ENCODE measurements around the gene DPP8.
"Not testable (repeated sequence)": the region's sequence is repeated elsewhere in the genome, so short reads cannot be mapped to it uniquely, and the experiment has no call there.

Gene DPP8

DNA sequence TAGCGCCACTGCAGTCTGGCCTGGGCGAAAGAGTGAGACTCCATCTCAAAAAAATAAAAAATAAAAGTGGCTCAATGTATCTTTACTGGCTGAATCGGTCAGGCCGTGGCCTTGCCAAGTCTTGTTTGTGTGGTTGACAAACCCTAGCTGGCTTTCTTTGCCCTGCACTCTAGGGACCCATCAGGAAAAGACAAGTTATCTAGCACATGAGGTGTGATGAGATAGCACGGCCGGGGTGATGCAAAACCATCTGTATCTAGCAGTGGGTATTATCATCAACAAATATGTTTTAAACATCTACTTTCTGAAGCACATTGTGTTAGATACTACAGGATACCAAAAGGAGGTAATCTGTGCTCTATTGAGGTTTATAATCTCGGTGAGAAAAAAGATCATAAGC, 3.9 kb upstream of the DPP8 start:
- DNase-seq, result peak; percentile 78

DNA sequence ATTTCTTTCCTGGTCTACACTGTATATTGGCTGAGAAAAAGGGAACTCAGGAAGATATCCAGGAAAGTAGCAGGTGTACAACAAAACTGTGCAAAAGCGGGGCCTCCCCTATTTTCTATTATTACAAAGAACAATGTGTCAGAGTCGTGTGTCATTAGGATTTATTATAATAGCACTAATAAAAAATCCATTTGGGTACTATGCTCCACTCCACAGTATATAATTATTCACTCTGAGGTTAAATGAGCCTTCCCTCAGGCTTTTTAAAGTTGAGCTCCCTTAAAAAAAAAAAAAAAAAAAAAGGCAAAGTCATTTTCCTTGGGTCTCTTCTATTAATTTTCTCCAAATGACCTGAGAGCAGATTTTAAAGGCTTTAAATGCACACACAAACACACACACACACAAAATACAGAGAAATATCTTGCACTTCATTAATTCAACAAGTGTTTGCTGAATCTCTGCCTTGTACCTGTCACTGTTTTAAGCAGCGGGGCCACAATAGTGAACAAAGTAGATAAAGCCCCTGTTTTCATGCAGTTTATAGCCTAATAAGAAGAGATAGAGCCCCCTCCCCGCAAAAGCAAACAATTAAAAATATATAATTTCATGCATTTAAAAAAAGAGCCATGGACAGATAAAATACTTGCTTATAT, 1.3 kb upstream of the DPP8 start:
- no peak for DNase-seq

GRCh38 chr15:65517866-65518207, 348 bp upstream of the DPP8 start:
- no peak for DNase-seq

DNA sequence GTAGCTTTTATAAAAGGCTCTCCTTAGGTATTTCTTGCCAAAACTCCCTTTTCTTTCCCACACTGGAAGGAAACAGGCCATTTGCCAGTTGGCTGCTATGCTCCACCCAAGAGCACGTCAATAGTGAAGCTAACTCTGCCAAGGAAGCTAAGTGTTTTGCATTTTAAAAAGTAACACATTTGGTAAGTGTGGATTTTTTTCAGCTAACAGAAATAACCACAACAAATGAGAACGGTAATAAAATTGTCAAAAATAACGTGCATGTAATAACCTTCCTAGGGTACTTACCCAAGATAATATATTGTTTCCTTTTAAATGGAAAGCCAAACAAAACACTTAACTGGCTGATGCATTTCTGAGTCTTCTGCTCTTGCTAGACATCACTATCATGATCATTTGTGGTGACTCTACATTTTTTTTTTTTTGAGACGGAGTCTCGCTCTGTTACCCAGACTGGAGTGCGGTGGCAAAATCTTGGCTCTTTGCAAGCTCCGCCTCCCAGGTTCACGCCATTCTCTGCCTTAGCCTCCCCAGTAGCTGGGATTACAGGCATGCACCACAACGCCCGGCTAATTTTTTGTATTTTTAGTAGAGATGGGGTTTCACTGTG, 4.6 kb downstream of the DPP8 start:
- DNase-seq, result peak; percentile 32

- DNase-seq, result no peak
Observed at GRCh38 chr15:65512189-65512588, 5.3 kb downstream of the DPP8 start.

GRCh38 chr15:65509321-65509720, 8.2 kb downstream of the DPP8 start:
- no peak for DNase-seq

- no peak for DNase-seq
Observed at GRCh38 chr15:65494076-65494475, 23.4 kb downstream of the DPP8 start.

DNA sequence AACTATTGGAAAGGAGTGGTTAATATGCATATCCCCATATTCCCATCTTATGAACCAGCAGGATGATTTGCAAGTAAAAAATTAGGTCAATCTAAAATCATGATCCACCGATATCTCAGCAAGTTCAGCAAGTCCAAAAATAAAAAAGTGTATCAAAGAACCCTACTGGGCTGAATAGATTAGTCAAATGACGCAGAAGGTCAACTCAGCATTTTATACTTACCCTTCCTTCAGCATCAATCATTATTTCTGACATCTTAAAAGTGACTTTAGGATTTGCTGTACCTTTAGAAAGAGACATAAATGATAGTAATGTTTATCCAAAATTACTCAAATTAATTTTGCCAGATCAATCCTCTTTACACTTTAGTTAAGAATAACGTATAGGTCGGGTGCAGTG, 32.6 kb downstream of the DPP8 start:
- DNase-seq, result no peak

DNA sequence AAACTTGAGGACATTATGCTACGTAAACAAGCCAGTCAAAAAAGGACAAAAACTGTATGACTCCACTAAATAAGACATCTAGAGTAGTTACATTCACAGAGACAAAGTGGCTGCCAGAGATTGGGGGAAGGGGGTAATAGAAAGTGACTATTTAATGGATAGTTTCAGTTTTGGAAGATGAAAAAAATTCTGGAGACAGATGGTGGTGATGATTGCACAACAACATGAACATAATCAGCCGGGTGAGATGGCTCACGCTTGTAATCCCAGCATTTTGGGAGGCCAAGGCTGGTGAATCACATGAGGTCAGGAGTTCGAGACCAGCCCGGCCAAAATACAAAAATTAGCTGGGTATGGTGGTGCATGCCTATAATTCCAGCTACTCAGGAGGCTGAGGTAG, 40.6 kb downstream of the DPP8 start:
- DNase-seq, result no peak

GRCh38 chr15:65470866-65471265, 46.6 kb downstream of the DPP8 start:
- DNase-seq, result no peak

DNA sequence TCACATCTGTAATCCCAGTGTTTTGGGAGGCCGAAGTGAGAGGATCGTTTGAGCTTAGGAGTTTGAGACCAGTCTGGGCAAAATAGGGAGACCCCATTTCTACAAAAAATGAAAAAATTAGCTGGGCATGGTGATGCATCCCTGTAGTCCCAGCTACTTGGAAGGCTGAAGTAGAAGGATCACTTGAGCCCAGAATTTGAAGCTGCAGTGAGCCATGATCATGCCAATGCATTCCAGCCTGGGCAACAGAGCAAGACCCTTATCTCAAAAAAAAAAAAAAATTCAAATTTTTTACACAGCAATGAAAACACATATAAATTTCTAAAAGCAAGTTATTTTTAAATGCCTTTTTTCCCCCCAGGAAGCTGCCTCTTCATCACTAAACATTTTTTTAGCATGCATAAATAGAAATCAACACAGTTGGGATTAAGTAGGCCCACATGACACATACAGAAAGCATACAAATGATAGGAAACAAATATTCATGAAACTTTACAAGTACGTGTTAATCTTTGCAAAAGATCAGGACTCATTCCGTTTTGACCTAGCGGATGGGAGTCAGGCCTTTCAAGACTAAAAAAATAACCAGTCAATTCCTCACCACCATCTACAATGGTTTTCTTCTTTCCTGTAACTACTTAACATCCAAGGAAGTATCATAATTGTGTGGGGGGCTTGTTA, 49.1 kb downstream of the DPP8 start:
- DNase-seq, result no peak

GRCh38 chr15:65466901-65467300, 50.6 kb downstream of the DPP8 start:
- DNase-seq, result no peak

DNA sequence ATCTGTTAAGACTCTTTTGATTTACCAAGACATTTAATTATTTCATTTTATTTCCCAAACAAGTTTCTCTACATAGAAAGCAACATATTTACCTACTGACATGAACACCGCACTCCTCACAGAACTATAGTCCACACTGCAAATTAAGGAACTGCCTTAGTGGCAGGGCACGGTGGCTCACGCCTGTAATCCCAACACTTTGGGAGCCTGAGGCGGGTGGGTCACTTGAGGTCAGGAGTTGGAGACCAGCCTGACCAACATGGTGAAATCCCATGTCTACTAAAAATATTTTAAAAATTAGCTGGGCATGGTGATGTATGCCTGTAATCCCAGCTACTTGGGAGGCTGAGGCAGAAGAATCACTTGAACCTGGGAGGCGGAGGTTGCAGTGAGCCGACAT, 54.4 kb downstream of the DPP8 start:
- not testable (repeated sequence) for DNase-seq

DNA sequence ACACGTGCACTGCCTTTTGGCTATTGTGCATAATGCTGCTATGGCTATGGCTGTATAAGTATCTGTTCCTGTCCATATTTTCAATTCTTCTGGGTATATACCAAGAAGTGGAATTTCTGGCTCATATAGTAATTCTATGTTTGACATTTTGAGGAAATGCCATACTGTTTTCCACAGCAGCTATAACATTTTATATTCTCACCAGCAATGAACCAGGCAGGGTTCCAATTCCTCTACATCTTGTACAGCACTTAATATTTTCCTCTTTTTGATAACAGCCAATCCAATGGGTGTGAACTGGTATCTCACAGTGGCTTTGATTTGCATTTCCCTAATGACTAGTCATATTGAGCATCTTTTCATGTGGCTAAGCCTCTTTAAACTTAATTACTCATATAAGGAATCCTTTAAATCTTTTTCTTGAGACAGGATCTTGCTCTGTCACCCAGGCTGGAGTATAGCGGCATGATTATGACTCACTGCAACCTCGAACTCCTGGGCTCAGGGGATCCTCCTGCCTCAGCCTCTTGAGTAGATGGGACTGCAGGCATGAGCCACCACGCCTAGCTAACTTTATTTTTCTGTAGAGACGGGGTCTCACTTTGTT, 56.6 kb downstream of the DPP8 start:
- no peak for DNase-seq

DNA sequence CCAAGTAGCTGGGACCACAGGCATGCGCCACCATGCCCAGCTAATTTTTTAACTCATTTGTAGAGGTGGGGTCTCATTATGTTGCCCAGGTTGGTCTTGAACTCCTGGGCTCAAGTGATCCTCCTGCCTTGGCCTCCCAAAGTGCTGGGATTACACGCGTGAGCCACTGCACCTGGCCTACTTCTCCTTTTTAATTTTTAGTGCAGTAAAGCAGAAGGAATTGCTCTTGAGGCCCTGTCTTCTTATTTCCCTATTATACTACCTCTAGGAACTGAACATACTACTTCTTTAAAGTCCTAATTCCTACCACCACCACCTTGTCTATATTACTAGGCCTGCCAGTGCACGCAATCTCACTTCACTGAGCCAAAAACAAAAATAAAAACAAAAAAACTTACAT, 62.2 kb downstream of the DPP8 start:
- not testable (repeated sequence) for DNase-seq

DNA sequence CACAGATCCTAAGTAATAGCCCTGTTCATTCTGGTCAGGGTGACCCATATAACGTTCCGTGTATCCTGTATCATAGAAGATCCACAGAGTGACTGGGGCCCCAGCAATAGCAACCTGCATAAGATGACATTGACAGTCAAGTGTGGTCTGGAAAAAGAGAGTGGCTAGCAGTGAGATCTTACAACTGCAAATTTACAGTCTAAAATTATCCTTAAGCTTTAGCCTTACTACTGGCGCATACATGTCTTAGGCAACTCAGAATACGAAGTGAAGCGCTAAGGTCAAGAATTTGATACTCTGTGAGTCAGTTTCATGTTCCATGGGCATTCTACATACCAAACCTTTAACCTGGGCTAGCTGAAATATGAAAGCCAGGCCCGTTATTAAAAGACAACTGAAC, 65.5 kb downstream of the DPP8 start:
- no peak for DNase-seq

GRCh38 chr15:65450556-65450955, 66.9 kb downstream of the DPP8 start:
- no peak for DNase-seq

GRCh38 chr15:65447145-65447544, 70.3 kb downstream of the DPP8 start:
- no peak for DNase-seq

DNA sequence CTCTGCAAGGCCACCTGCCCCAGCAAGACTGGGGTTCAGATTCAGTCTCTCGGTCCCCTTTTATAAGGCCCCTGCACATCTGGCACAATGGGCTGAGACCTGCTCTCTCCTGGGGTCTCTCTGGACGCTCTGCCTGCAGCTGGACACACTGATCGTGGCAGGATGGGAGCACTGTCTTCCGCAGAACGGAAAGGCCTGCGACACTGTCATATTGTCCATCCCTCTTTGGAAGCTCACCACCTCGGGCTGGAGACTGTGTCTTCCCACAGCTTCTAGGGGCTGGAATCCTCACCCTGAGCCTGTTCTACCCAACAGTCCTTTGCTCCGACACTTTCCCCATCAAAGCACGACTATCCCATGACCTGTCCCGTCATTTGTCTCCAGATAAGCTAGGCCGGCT, 83.3 kb downstream of the DPP8 start:
- DNase-seq, result no peak

DNA sequence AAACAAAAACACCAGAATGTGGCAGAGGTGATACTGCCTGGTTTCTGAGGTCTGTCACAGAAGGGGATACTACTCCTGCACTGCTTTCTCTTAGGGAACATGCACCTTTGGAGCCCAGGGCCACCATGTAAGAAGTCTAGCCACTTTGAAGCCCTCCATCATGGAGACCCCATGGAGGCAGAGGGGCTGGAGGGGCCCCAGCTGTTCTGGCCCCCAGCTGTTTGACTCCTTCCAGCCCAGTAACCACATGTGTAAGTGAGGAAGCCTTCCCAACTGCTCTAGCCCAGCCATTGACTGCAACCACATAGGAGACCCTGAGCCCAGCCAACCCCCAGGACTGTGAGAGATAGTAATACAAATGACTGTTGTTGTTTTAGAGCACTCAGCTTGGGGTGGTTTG, 85.8 kb downstream of the DPP8 start:
- no peak for DNase-seq

GRCh38 chr15:65426216-65426853, 91.2 kb downstream of the DPP8 start:
- no peak for DNase-seq

GRCh38 chr15:65424683-65425082, 92.8 kb downstream of the DPP8 start:
- DNase-seq, result no peak

DNA sequence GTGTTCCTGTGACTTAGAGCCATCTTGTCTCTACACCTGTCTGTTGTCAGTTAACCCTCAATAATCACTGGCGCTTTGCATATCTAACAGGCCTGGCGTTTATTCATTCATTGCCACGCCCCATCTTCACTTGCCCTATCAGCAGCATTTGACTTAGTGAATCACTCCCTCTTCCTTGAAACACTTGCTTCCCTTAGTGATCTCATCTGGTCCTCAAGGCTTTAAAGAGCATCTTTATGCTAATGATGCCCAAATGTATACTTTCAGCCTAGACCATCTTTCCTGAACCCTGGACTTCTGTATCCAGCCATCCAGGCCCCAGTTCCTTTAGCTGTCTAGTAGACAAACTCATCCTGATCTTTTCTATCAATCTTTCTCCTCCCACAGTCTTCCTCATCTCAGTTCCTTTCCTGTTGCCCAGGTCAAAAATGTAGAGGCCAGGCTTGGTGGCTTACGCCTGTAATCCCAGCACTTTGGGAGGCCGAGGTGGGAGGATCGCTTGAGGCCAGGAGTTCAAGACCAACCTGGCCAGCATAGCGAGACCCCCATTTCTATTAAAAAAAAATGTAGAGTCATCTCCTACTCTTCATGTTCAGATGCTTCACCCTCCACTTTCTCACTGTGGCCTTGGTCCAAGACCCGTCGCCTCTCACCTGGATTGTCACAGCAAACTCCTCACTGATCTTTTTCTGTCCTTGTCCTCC, 93.4 kb downstream of the DPP8 start:
- peak; percentile 64 for DNase-seq
